ENCODE data around the gene KCNG2.

The KCNG2 gene

DNA sequence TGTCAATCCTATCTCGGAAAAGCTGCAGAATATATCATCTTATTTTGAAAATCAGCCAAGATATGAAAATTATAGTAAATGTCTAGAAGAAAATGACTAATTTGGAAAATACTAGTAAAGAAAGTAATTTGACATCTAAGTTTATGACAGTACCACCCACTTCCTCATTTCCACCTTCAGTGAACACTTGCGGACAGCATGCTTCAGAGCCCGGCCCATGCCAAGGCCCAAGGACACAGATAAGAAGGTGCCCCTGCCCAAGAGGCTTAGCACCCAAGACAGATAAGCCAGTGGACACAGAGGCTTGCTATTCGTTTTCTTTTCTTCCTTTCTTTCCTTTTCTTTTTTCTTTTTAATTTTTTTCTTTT, 4.8 kb upstream of the KCNG2 start:
- no peak for DNase-seq
- TF ChIP-seq, protein P1, sequence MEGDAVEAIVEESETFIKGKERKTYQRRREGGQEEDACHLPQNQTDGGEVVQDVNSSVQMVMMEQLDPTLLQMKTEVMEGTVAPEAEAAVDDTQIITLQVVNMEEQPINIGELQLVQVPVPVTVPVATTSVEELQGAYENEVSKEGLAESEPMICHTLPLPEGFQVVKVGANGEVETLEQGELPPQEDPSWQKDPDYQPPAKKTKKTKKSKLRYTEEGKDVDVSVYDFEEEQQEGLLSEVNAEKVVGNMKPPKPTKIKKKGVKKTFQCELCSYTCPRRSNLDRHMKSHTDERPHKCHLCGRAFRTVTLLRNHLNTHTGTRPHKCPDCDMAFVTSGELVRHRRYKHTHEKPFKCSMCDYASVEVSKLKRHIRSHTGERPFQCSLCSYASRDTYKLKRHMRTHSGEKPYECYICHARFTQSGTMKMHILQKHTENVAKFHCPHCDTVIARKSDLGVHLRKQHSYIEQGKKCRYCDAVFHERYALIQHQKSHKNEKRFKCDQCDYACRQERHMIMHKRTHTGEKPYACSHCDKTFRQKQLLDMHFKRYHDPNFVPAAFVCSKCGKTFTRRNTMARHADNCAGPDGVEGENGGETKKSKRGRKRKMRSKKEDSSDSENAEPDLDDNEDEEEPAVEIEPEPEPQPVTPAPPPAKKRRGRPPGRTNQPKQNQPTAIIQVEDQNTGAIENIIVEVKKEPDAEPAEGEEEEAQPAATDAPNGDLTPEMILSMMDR (IDR thresholded peaks at IDR 0.05; ENCODE audit: low read depth, low read length): no peak
- Histone ChIP-seq H3K27me3 (ENCODE audit: insufficient read depth, low read depth, severe bottlenecking) (no peaks in the 10 kb centered on the region), H3K4me3 (ENCODE audit: low read depth, low read length) (no peak overlapping the region), H3K36me3 (no peaks in the 10 kb centered on the region), H3K9me3 (ENCODE audit: severe bottlenecking) (no peaks in the 10 kb centered on the region), H3K27ac (no peak overlapping the region)

DNA sequence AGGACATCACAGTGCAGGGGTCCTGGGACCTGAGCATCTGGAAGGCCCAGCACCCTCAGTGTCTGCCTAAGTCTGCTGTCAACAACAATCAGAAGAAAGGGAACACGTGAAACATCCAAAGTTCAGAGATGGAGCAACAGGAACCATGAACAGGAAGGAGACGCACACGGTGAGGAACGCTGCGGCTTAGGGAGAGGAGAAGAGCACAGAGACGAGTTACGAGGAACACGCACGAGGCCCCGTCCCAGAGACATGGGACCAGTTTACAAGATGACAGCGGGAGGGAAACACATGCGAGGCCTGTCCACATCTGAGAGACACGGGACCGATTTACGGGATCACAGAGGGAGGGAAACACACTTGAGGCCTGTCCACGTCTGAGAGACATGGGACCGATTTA, 2.9 kb upstream of the KCNG2 start:
- peaks cover 3% of the 10 kb centered on the region for H3K27me3 ChIP-seq (ENCODE audit: insufficient read depth, low read depth, severe bottlenecking)
- no peak for DNase-seq
- TF ChIP-seq, protein P1 (IDR thresholded peaks at IDR 0.05; ENCODE audit: low read depth, low read length): no peak
- H3K36me3 ChIP-seq: no peaks in the 10 kb centered on the region
- H3K9me3 ChIP-seq (ENCODE audit: severe bottlenecking): no peaks in the 10 kb centered on the region
- no peak overlapping the region for H3K4me3 ChIP-seq (ENCODE audit: low read depth, low read length)
- no peak overlapping the region for H3K27ac ChIP-seq

DNA sequence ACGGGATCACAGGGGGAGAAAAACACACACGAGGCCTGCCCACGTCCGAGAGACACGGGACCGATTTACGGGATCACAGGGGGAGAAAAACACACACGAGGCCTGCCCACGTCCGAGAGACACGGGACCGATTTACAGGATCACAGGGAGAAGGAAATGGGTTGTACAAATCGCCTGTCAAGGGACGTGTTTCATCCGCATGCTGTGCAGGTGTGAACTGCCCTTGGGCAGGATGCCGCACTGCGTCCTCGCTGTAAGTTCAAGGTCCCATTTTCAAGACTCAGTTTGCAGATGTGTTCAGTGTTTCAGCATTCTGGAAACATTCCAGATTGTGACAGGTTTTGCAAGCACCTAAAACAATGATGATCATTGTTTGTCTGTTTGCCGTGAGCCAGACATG, 2.3 kb upstream of the KCNG2 start:
- no peaks in the 10 kb centered on the region for H3K36me3 ChIP-seq
- TF ChIP-seq, protein P1 (IDR thresholded peaks at IDR 0.05; ENCODE audit: low read depth, low read length): no peak
- no peak for DNase-seq
- peaks cover 3% of the 10 kb centered on the region for H3K27me3 ChIP-seq (ENCODE audit: insufficient read depth, low read depth, severe bottlenecking)
- H3K9me3 ChIP-seq (ENCODE audit: severe bottlenecking): no peaks in the 10 kb centered on the region
- no peak overlapping the region for H3K27ac ChIP-seq
- no peak overlapping the region for H3K4me3 ChIP-seq (ENCODE audit: low read depth, low read length)

DNA sequence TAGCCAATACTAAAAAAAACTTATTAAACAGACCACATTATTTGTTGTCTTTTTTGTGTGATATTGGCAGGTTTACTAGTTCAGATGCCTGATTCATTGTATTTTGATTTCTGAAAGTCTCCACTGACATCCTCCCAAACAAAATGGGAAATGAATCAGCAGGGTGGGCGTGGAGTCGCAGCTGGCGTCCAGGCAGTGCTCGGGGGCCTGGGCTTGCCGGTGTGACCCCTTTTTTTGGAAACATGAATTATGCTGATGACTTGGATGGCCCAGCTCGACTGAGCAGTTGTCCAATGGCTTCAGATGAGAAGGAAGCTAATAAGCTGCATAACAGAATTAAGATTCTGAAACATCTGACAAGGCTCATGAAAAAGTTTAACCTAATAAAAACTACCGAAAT, 1.7 kb upstream of the KCNG2 start:
- Histone ChIP-seq H3K9me3 (ENCODE audit: severe bottlenecking) (no peaks in the 10 kb centered on the region), H3K27me3 (ENCODE audit: insufficient read depth, low read depth, severe bottlenecking) (peaks cover 3% of the 10 kb centered on the region), H3K36me3 (no peaks in the 10 kb centered on the region), H3K27ac (no peak overlapping the region), H3K4me3 (ENCODE audit: low read depth, low read length) (no peak overlapping the region)
- no peak for DNase-seq
- TF ChIP-seq, protein P1 (IDR thresholded peaks at IDR 0.05; ENCODE audit: low read depth, low read length): no peak

DNA sequence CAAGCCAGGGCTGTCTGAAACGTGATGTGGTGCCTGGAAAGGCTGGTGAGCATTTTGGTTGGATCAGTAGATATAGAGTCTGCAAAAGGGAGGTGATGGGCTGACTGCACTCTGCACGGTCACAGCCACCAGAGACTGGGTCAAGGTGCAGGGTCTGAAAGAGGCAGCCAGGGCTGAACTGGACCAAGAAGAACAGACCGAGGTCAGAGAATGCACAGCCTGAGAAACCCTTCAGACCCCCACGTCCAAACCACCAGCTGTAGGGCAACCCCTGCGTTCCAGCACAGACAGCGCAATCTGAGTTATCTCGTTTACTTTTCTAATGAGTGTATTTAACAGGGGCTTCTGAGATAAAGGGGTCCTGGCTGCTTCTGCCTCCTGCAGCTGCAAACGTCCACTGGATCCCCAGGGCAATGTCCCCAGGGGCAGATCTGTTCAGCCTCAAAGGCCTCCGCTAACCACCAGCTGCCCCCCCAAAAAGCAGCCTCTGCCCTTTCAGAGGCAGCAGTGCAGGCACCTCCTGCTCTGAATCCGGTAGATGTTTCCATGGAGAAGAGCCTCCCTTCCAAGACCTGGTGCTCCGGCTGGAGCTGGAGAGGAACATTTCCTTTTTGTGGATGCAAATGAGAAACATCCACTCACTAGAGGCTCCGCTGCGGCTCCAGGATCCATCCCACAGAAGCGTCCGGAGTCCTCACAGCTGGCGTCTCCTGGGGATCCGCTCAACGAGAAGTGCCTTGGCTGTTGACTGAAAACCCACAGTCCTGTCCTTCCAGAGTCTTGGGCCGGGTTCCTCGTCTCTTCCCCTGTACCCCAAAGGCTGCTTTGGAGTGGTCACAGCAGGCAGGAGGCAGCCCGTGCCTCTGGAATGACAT, 970 bp upstream of the KCNG2 start:
- Histone ChIP-seq H3K27me3 (ENCODE audit: insufficient read depth, low read depth, severe bottlenecking) (peaks cover 3% of the 10 kb centered on the region), H3K9me3 (ENCODE audit: severe bottlenecking) (no peaks in the 10 kb centered on the region), H3K4me3 (ENCODE audit: low read depth, low read length) (no peak overlapping the region), H3K27ac (no peak overlapping the region), H3K36me3 (no peaks in the 10 kb centered on the region)
- TF ChIP-seq, protein P1 (IDR thresholded peaks at IDR 0.05; ENCODE audit: low read depth, low read length): no peak
- no peak for DNase-seq

All from WERI-Rb-1 (cell line).